GM13977 (cell line): ENCODE results near the gene ZNF609.
"Not testable (repeated sequence)": the region's sequence is repeated elsewhere in the genome, so short reads cannot be mapped to it uniquely, and the experiment has no call there.

Experiments used
- DNase-seq: peaks from one replicate; pipeline ENCODE4 v3.0.0; 2012; ENCODE audit warnings: low spot score
- CTCF ChIP-seq: IDR thresholded peaks from 2 replicates; pipeline ENCODE4 v1.5.1; 2012; ENCODE audit warnings: mild to moderate bottlenecking, control low read depth; ENCODE audit not compliant: insufficient read depth; ENCODE audit errors: extremely low read depth, missing control alignments
- in situ Hi-C: fragments of 300-500 bp; cut with MboI; formaldehyde crosslinking; loops from one replicate; pipeline ENCODE4 v1.12.0; 2022; ENCODE audit warnings: low sequenced_read_pairs, low pct_unique_long_range_greater_than_20kb, mixed read lengths, inconsistent platforms; ENCODE audit not compliant: unreplicated experiment

ZNF609 gene

GRCh38 chr15:64480891-64481290 is 20.5 kb downstream of the ZNF609 start:
- no peak for DNase-seq
- in situ Hi-C loops, result no loop called here
- no peak for TF ChIP-seq CTCF

- TF ChIP-seq CTCF, result no peak
- DNase-seq, result no peak
- in situ Hi-C loops, result no loop called here
These were observed 23.4 kb downstream of the ZNF609 start for GRCh38 chr15:64483749-64484148.

GRCh38 chr15:64485796-64486195 is 25.4 kb downstream of the ZNF609 start:
- DNase-seq, result no peak
- TF ChIP-seq CTCF, result no peak
- in situ Hi-C loops, result no loop called here

- in situ Hi-C loops, result no loop called here
- no peak for DNase-seq
These were observed 30.4 kb downstream of the ZNF609 start for GRCh38 chr15:64490598-64491259.

GRCh38 chr15:64493641-64494040 is 33.3 kb downstream of the ZNF609 start:
- TF ChIP-seq CTCF, result no peak
- in situ Hi-C loops, result no loop called here

More at GRCh38 chr15:64490598-64491259, 30.4 kb downstream of the ZNF609 start:
- no peak for TF ChIP-seq CTCF

GRCh38 chr15:64495968-64496367 is 35.6 kb downstream of the ZNF609 start:
- DNase-seq, in situ Hi-C loops: not testable (repeated sequence)

More at GRCh38 chr15:64493641-64494040, 33.3 kb downstream of the ZNF609 start:
- DNase-seq, result no peak

- in situ Hi-C loops, result no loop called here
- no peak for DNase-seq
- no peak for TF ChIP-seq CTCF
These were observed 40.5 kb downstream of the ZNF609 start for GRCh38 chr15:64500695-64501395.
